CD14-positive monocyte (primary cell): ENCODE results near the gene VARS1. TPM values are rescaled to one million over a fixed set of nuclear protein-coding genes. Genes with fewer than 3 reads are reported as not detected.

Source experiments
- DNase-seq, 3 donors: peaks; one replicate each; pipeline ENCODE4 v3.0.0-alpha.2; 2011 to 2022
- H2AFZ ChIP-seq: 2 replicates; pipeline ENCODE4 v1.6.0; 2012; ENCODE audit warnings: mild to moderate bottlenecking, low read depth, low read length, inconsistent platforms; ENCODE audit not compliant: insufficient read depth, poor library complexity, severe bottlenecking
- H3K27ac ChIP-seq, 2 donors: 1 replicate in 1 of 2; 2 replicates in 1 of 2; pipeline ENCODE4 v1.5.1; 2012 to 2013; ENCODE audit warnings: low read length in 2 of 2, control low read depth in 1 of 2, inconsistent platforms in 1 of 2, low read depth in 1 of 2, mild to moderate bottlenecking in 1 of 2
- H3K27me3 ChIP-seq, 2 donors: one replicate each; pipeline versions ENCODE4 v1.6.0 to v1.6.1; 2011 to 2013; ENCODE audit warnings: low read length in 2 of 2; ENCODE audit not compliant: control insufficient read depth in 2 of 2, insufficient read depth in 2 of 2
- H3K36me3 ChIP-seq, 2 donors: replicated peaks in 1 of 2; 1 replicate in 1 of 2; 2 replicates in 1 of 2; pipeline versions ENCODE4 v1.5.1 to v1.6.1; 2012 to 2013; ENCODE audit warnings: low read length in 2 of 2, control low read depth in 1 of 2, inconsistent platforms in 1 of 2, mild to moderate bottlenecking in 1 of 2; ENCODE audit not compliant: insufficient read depth in 2 of 2, control insufficient read depth in 1 of 2
- H3K4me1 ChIP-seq, 2 donors: 1 replicate in 1 of 2; 2 replicates in 1 of 2; pipeline versions ENCODE4 v1.5.1 to v1.6.1; 2012 to 2013; ENCODE audit warnings: low read length in 2 of 2, control low read depth in 1 of 2, inconsistent platforms in 1 of 2, mild to moderate bottlenecking in 1 of 2, moderate library complexity in 1 of 2; ENCODE audit not compliant: insufficient read depth in 2 of 2, control insufficient read depth in 1 of 2
- H3K4me2 ChIP-seq: replicated peaks from 2 replicates; pipeline ENCODE3; 2012; ENCODE audit warnings: low read length, moderate library complexity, mild to moderate bottlenecking; ENCODE audit not compliant: poor library complexity, severe bottlenecking; ENCODE audit errors: extremely low read depth
- H3K4me3 ChIP-seq, 3 experiments: fragments of 200-600 bp in 1 of 3; sonication (generic) in 1 of 3; replicated peaks in 1 of 3; 1 replicate in 2 of 3; 2 replicates in 1 of 3; pipeline ENCODE4 v1.5.1; 2011 to 2013; ENCODE audit warnings: low read length in 3 of 3, mild to moderate bottlenecking in 3 of 3, control low read depth in 2 of 3, low read depth in 2 of 3, inconsistent platforms in 1 of 3, moderate library complexity in 1 of 3
- H3K79me2 ChIP-seq: 2 replicates; pipeline ENCODE4 v1.6.0; 2012; ENCODE audit warnings: mild to moderate bottlenecking, control low read depth, inconsistent platforms, low read length, moderate library complexity; ENCODE audit not compliant: insufficient read depth
- H3K9ac ChIP-seq: 2 replicates; pipeline ENCODE4 v1.6.0; 2017; ENCODE audit warnings: low read length, mild to moderate bottlenecking; ENCODE audit not compliant: insufficient read depth, poor library complexity, severe bottlenecking
- H3K9me3 ChIP-seq, 2 donors: replicated peaks in 1 of 2; 1 replicate in 1 of 2; 2 replicates in 1 of 2; pipeline versions ENCODE4 v1.5.1 to v1.6.1; 2012 to 2013; ENCODE audit warnings: low read length in 2 of 2, control low read depth in 1 of 2; ENCODE audit not compliant: control insufficient read depth in 1 of 2, insufficient read depth in 1 of 2
- H4K20me1 ChIP-seq: 2 replicates; pipeline ENCODE4 v1.6.0; 2012; ENCODE audit warnings: mild to moderate bottlenecking, low read length, control low read depth, moderate library complexity; ENCODE audit not compliant: insufficient read depth
- H3K27ac Mint-ChIP-seq, 7 donors: one replicate each; pipeline ENCODE4 v1.8.0; 2020; ENCODE audit warnings: mild to moderate bottlenecking in 7 of 7, mixed read lengths in 7 of 7, moderate library complexity in 6 of 7, inconsistent platforms in 2 of 7
- H3K27me3 Mint-ChIP-seq, 3 donors: one replicate each; pipeline ENCODE4 v1.8.0; 2021 to 2022; ENCODE audit warnings: low read depth in 3 of 3, mild to moderate bottlenecking in 3 of 3, mixed read lengths in 3 of 3, moderate library complexity in 3 of 3, inconsistent platforms in 1 of 3
- H3K36me3 Mint-ChIP-seq, 2 donors: one replicate each; pipeline ENCODE4 v1.8.0; 2020; ENCODE audit warnings: mixed read lengths in 2 of 2, inconsistent platforms in 1 of 2, mild to moderate bottlenecking in 1 of 2
- H3K4me1 Mint-ChIP-seq: one replicate; pipeline ENCODE4 v1.8.0; 2020; ENCODE audit warnings: mild to moderate bottlenecking, mixed read lengths
- H3K4me3 Mint-ChIP-seq, 2 donors: one replicate each; pipeline ENCODE4 v1.8.0; 2020; ENCODE audit warnings: mild to moderate bottlenecking in 2 of 2, mixed read lengths in 2 of 2, moderate library complexity in 1 of 2
- H3K9me3 Mint-ChIP-seq, 7 donors: one replicate each; pipeline ENCODE4 v1.8.0; 2020 to 2022; ENCODE audit warnings: mixed read lengths in 7 of 7, mild to moderate bottlenecking in 6 of 7, moderate library complexity in 6 of 7, inconsistent platforms in 2 of 7
- CTCF ChIP-seq: fragments of 200-600 bp; IDR thresholded peaks from one replicate; pipeline ENCODE4 v1.8.0; 2022; ENCODE audit warnings: antibody characterized with exemption, mild to moderate bottlenecking
- WGBS: methylation state at CpG from one replicate; pipeline ENCODE4 v1.1.5; 2013; ENCODE audit warnings: missing lambda C conversion rate; ENCODE audit not compliant: insufficient coverage; 5-methylcytosine and 5-hydroxymethylcytosine counted together
- intact Hi-C, 2 donors: fragments of 100-400 bp; cut with micrococcal nuclease; formaldehyde crosslinking; loops; one replicate each; pipeline versions ENCODE4 v1.15.0 to v1.15.1; 2023
- polyA minus RNA-seq: library from RNA; depleted of rRNA, polyadenylated mRNA; stranded (reverse); fragments of >200 nt; gene quantifications from 2 replicates; pipeline ENCODE4 v1.2.3, GENCODE V29; 2012
- polyA plus RNA-seq, 3 donors: library from polyadenylated mRNA; depleted of rRNA in 1 of 3; unstranded in 2 of 3; stranded (reverse) in 1 of 3; fragments of 300-500 nt in 2 of 3; fragments of >200 nt in 1 of 3; fragmentation: Illumina TruSeq in 2 of 3; gene quantifications; 1 replicate in 2 of 3; 2 replicates in 1 of 3; pipeline ENCODE4 v1.2.3, GENCODE V29; 2012 to 2021
- total RNA-seq, 12 experiments: library from RNA in 1 of 12; stranded (reverse) in 1 of 12; fragments of 120-200 nt in 1 of 12; gene quantifications; one replicate each; pipeline ENCODE4 v1.2.4 and lab custom pipeline; 2013 to 2026; ENCODE audit warnings: mixed read lengths in 6 of 12, inconsistent platforms in 1 of 12

VARS1 gene
- 14.9 TPM for total RNA-seq (2013)
- polyA plus RNA-seq (10 to 100 TPM; 22.2 to 28.9 (median 27.3) TPM), polyA minus RNA-seq (25.9 and 42.4 TPM in 2 replicates), total RNA-seq (lab: John Stamatoyannopoulos, UW) (4.3 to 29.2 (median 19.0) reads per million in 11 experiments)

- no peaks in the 10 kb centered on the region for H3K27me3 ChIP-seq
- peak within 1 kb of the TSS; percentile 72 to 95 for H3K27ac ChIP-seq
- peaks cover 14 to 24% of the 10 kb centered on the region in 2 donors for H3K36me3 Mint-ChIP-seq
- H3K4me3 ChIP-seq = peak within 1 kb of the TSS; percentile 61 to 98 (median 66)
- H3K4me1 ChIP-seq = peaks cover 24 to 30% of the 10 kb centered on the region in 2 donors
- no peaks in the 10 kb centered on the region for H3K9me3 ChIP-seq
- intact Hi-C loops = loop anchor here in 1 of 2 donors (2.0 to 10.0 kb wide), 2 partner anchors 27 to 61 kb away; partner anchors contain the start of gene CLIC1
- DNase-seq = peak; percentile 96 to 97 (median 97)
- H3K9me3 Mint-ChIP-seq = no peaks in the 10 kb centered on the region
- peaks cover 28% of the 10 kb centered on the region for H3K79me2 ChIP-seq
- WGBS = under 1% methylated on average over 74 of the region's 75 CpGs
- H3K27ac Mint-ChIP-seq = peak within 1 kb of the TSS; percentile 97 to 99 (median 99)
- H3K27me3 Mint-ChIP-seq = peaks cover 0 to 2% (median 0%) of the 10 kb centered on the region in 3 donors
- peak within 1 kb of the TSS; percentile 99 for H3K4me3 Mint-ChIP-seq
- peaks cover 7 to 22% of the 10 kb centered on the region in 2 donors for H3K36me3 ChIP-seq
- H4K20me1 ChIP-seq = no peaks in the 10 kb centered on the region
- H3K4me1 Mint-ChIP-seq = peaks cover 25% of the 10 kb centered on the region
- peak within 1 kb of the TSS; percentile 96 for H3K4me2 ChIP-seq
- peak; percentile 78 for TF ChIP-seq CTCF
- H3K9ac ChIP-seq = peak within 1 kb of the TSS; percentile 94
- H2AFZ ChIP-seq = peak within 1 kb of the TSS; percentile 98
These were observed at the start of gene VARS1 for GRCh38 chr6:31795616-31796298. Gene VARS1, minus strand, starts transcription at chr6:31795752. Its CDS starts 535 bp downstream, at chr6:31795217.

DNA sequence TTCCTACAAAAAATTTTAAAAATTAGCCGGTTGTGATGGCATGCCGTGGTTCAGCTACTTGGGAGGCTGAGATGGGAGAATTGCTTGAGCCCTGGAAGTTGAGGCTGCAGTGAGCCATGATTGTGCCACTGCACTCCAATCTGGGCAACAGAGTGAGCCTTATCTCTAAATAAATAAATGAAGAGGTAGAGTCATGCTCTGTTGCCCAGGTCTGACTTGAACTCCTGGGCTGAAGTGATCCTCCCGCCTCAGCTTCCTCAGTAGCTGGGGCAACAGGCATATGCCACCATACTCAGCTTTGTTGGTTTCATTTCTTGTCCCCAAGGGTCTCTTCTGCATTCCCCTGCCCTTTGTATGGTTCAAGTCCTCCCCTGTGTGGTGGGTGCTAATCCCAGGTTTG lies 49.0 kb upstream of the VARS1 start:
- DNase-seq = no peak
- Histone ChIP-seq H4K20me1 (peaks cover 17% of the 10 kb centered on the region), H3K9me3 (no peaks in the 10 kb centered on the region), H3K4me1 (no peaks in the 10 kb centered on the region), H3K4me3 (no peak overlapping the region), H3K36me3 (peaks cover 14 to 18% of the 10 kb centered on the region in 2 donors), H3K4me2 (no peak overlapping the region), H2AFZ (no peak overlapping the region), H3K9ac (no peak overlapping the region), H3K27ac (no peak overlapping the region), H3K79me2 (no peaks in the 10 kb centered on the region), H3K27me3 (no peaks in the 10 kb centered on the region)
- peaks cover 19 to 29% of the 10 kb centered on the region in 2 donors for H3K36me3 Mint-ChIP-seq
- H3K4me1 Mint-ChIP-seq = no peaks in the 10 kb centered on the region
- no peak overlapping the region for H3K27ac Mint-ChIP-seq
- no CpG with 5 or more reads among the region's 3 CpGs for WGBS
- no peak for TF ChIP-seq CTCF
- peaks cover 0 to 3% (median 2%) of the 10 kb centered on the region in 3 donors for H3K27me3 Mint-ChIP-seq
- intact Hi-C loops = no loop called here
- H3K4me3 Mint-ChIP-seq = no peak overlapping the region
- no peaks in the 10 kb centered on the region for H3K9me3 Mint-ChIP-seq
